SK-N-SH treated with all-trans-retinoic acid at 6 μM for 48 hours (cell line): ENCODE data around the gene SQSTM1.

ENCODE experiments used
- ARNTL ChIP-seq: fragments of 450-650 bp; formaldehyde crosslinking; IDR thresholded peaks from 2 replicates; pipeline ENCODE4 v1.5.0; 2020; ENCODE audit warnings: low read depth, mild to moderate bottlenecking, moderate library complexity, borderline replicate concordance
- CREB5 ChIP-seq: fragments of 250-450 bp; sonication (Bioruptor Pico); IDR thresholded peaks from 2 replicates; pipeline ENCODE4 v1.5.1; 2020; ENCODE audit warnings: low read depth, mild to moderate bottlenecking, moderate library complexity
- CSDC2 ChIP-seq: fragments of 250-450 bp; sonication (Bioruptor Pico); IDR thresholded peaks from 2 replicates; pipeline ENCODE4 v1.5.0; 2020; ENCODE audit warnings: mild to moderate bottlenecking, moderate library complexity
- CSRNP3 ChIP-seq: fragments of 250-450 bp; sonication (Bioruptor Pico); IDR thresholded peaks from 2 replicates; pipeline ENCODE4 v1.5.1; 2021; ENCODE audit warnings: mild to moderate bottlenecking, moderate library complexity
- ESRRG ChIP-seq: fragments of 250-450 bp; sonication (Bioruptor Pico); IDR thresholded peaks from 2 replicates; pipeline ENCODE4 v1.6.1; 2021; ENCODE audit warnings: mild to moderate bottlenecking
- OSR1 ChIP-seq: fragments of 250-450 bp; sonication (Bioruptor Pico); IDR thresholded peaks from 2 replicates; pipeline ENCODE4 v1.8.0; 2022; ENCODE audit warnings: moderate library complexity, mild to moderate bottlenecking, inconsistent platforms
- PATZ1 ChIP-seq: fragments of 250-450 bp; sonication (Bioruptor Pico); IDR thresholded peaks from 2 replicates; pipeline ENCODE4 v1.8.0; 2020; ENCODE audit warnings: mild to moderate bottlenecking, moderate library complexity, borderline replicate concordance
- POU6F1 ChIP-seq: fragments of 250-450 bp; sonication (Bioruptor Pico); IDR thresholded peaks from 2 replicates; pipeline ENCODE4 v1.8.0; 2021; ENCODE audit warnings: low read depth, mild to moderate bottlenecking, moderate library complexity, borderline replicate concordance
- RARB ChIP-seq: fragments of 250-450 bp; sonication (Bioruptor Pico); IDR thresholded peaks from 2 replicates; pipeline ENCODE4 v1.8.0; 2021; ENCODE audit warnings: mild to moderate bottlenecking, moderate library complexity
- SNAI2 ChIP-seq: fragments of 250-450 bp; sonication (Bioruptor Pico); IDR thresholded peaks from 2 replicates; pipeline ENCODE4 v1.5.0; 2020; ENCODE audit warnings: mild to moderate bottlenecking, moderate library complexity
- TCF4 ChIP-seq: fragments of 250-450 bp; sonication (Bioruptor Pico); IDR thresholded peaks from 2 replicates; pipeline ENCODE4 v1.8.0; 2021; ENCODE audit warnings: mild to moderate bottlenecking, moderate library complexity, borderline replicate concordance
- TSHZ2 ChIP-seq: fragments of 250-450 bp; sonication (Bioruptor Pico); IDR thresholded peaks from 2 replicates; pipeline ENCODE4 v1.5.0; 2020; ENCODE audit warnings: mild to moderate bottlenecking, moderate library complexity
- ZC3H10 ChIP-seq: fragments of 250-450 bp; sonication (Bioruptor Pico); IDR thresholded peaks from 2 replicates; pipeline ENCODE4 v1.5.1; 2021; ENCODE audit warnings: mild to moderate bottlenecking, moderate library complexity
- ZFP30 ChIP-seq: fragments of 450-650 bp; formaldehyde crosslinking; IDR thresholded peaks from 2 replicates; pipeline ENCODE4 v1.5.0; 2022; ENCODE audit warnings: mild to moderate bottlenecking, moderate library complexity

DNA sequence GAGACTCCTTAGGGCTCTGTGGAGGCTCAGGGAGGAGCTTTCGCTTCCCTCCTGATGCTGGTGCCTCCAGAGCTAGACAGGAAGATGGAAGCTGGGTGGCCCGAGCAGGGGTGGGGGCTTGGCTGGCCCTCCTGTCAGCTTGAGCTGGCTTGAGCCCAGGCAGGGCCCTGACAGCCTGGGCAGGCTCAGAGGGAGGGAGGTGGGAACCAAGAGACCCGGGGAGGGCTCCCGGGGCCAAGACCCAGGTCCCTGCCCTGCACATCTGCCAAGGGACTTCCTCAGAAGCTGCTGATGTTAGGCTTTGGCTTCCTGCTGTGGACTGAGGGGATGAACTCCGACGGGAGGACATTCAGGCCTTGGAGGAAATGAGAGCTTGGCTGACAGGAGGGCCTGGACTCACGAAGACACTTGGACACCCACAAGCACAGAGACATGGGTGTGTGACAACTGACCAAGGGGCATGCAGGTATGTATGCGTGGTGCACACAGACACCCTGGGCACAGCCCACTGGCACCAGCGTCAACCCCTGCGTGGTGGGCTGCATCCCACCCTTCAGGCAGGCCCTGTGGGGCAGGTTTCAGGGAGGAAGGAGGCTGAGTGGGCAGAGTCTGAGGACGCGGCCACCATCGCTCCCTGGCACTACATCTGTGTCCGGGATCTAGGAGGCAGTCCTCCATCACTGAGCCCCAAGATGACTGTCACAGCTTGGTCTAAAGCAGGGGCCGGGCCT lies 28.7 kb upstream of the SQSTM1 start:
- TF ChIP-seq TCF4 (CRISPR knock-in tag) (no peak), CSRNP3 (CRISPR knock-in tag) (no peak), ZFP30 (CRISPR knock-in tag) (no peak), CSDC2 (CRISPR knock-in tag) (no peak), PATZ1 (no peak), ZC3H10 (CRISPR knock-in tag) (no peak), RARB (no peak), TSHZ2 (no peak), ARNTL (no peak), POU6F1 (CRISPR knock-in tag) (no peak), ESRRG (no peak), CREB5 (CRISPR knock-in tag) (no peak), SNAI2 (CRISPR knock-in tag) (no peak), OSR1 (no peak)
